ENCODE data around the gene RND2. TPM values are rescaled to one million over a fixed set of nuclear protein-coding genes. Genes with fewer than 3 reads are reported as not detected.

The RND2 gene
- total RNA-seq, 2 donors from 2014 or later = 36.1 to 55.5 TPM

- H3K4me3 Mint-ChIP-seq = no peak overlapping the region
- peaks cover 28% of the 10 kb centered on the region for H3K4me1 Mint-ChIP-seq
- peaks cover 21% of the 10 kb centered on the region for H3K36me3 Mint-ChIP-seq (ENCODE audit: low read depth)
- Histone ChIP-seq H3K9me3 (ENCODE audit: control insufficient read depth, low read length) (no peaks in the 10 kb centered on the region), H3K36me3 (ENCODE audit: control insufficient read depth, insufficient read depth, low read length) (no peaks in the 10 kb centered on the region), H3K27me3 (ENCODE audit: control insufficient read depth, insufficient read depth, low read length, poor library complexity, severe bottlenecking) (no peaks in the 10 kb centered on the region), H3K4me1 (ENCODE audit: control insufficient read depth, insufficient read depth, low read length) (peaks cover 5% of the 10 kb centered on the region), H3K4me3 (ENCODE audit: low read length) (no peak overlapping the region), H3K9ac (ENCODE audit: extremely low read depth, low read length, poor library complexity, severe bottlenecking) (no peak overlapping the region), H3K27ac (ENCODE audit: low read depth, low read length) (no peak overlapping the region)
- no peak for TF ChIP-seq CTCF (conservative IDR thresholded peaks at IDR 0.05)
- no peaks in the 10 kb centered on the region for H3K9me3 Mint-ChIP-seq
- no peaks in the 10 kb centered on the region for H3K27me3 Mint-ChIP-seq (ENCODE audit: insufficient read depth)
- DNase-seq = peak; percentile 80
- no peak overlapping the region for H3K27ac Mint-ChIP-seq
- WGBS, 2 experiments (ENCODE audit: insufficient coverage in 1 of 2, insufficient read length in 1 of 2) = 79 to 87% methylated on average over 4 to 7 of the region's 9 CpGs
Observed at GRCh38 chr17:43027091-43028032, 2.3 kb downstream of the RND2 start.

DNA sequence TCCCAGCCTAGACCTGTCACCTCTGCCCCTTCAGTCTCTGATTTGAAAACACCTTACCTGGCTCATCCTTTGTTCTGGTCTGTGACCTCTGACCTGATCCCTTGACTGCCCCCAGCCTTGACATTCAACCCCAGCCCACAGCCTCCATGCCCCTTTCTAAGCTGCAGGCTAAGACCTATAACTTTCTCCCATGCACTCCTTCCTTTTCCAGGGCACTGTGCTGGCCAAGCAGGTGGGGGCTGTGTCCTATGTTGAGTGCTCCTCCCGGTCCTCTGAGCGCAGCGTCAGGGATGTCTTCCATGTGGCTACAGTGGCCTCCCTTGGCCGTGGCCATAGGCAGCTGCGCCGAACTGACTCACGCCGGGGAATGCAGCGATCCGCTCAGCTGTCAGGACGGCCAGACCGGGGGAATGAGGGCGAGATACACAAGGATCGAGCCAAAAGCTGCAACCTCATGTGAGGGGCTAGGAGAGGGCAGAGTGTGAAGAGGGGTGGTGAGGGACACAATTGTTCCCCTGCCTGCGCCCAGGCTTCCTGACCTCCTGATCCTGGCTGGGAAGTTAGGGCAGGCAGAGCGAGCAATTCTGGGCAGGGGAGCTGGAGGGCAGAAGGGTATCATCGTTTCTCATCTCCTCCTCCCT, 3.3 kb downstream of the RND2 start:
- H3K4me1 Mint-ChIP-seq = peaks cover 30% of the 10 kb centered on the region
- no peak overlapping the region for H3K9ac ChIP-seq (ENCODE audit: extremely low read depth, low read length, poor library complexity, severe bottlenecking)
- H3K9me3 Mint-ChIP-seq = no peaks in the 10 kb centered on the region
- H3K27me3 Mint-ChIP-seq (ENCODE audit: insufficient read depth) = no peaks in the 10 kb centered on the region
- no peaks in the 10 kb centered on the region for H3K9me3 ChIP-seq (ENCODE audit: control insufficient read depth, low read length)
- no peaks in the 10 kb centered on the region for H3K27me3 ChIP-seq (ENCODE audit: control insufficient read depth, insufficient read depth, low read length, poor library complexity, severe bottlenecking)
- H3K36me3 Mint-ChIP-seq (ENCODE audit: low read depth) = peaks cover 21% of the 10 kb centered on the region
- no peak for TF ChIP-seq CTCF (conservative IDR thresholded peaks at IDR 0.05)
- no peak overlapping the region for H3K27ac ChIP-seq (ENCODE audit: low read depth, low read length)
- no peaks in the 10 kb centered on the region for H3K36me3 ChIP-seq (ENCODE audit: control insufficient read depth, insufficient read depth, low read length)
- no peak overlapping the region for H3K4me3 ChIP-seq (ENCODE audit: low read length)
- WGBS, 2 experiments (ENCODE audit: insufficient coverage in 1 of 2, insufficient read length in 1 of 2) = 92 to 97% methylated on average over 10 to 16 of the region's 17 CpGs
- H3K4me3 Mint-ChIP-seq = no peak overlapping the region
- no peak overlapping the region for H3K27ac Mint-ChIP-seq
- peaks cover 5% of the 10 kb centered on the region for H3K4me1 ChIP-seq (ENCODE audit: control insufficient read depth, insufficient read depth, low read length)
- no peak for DNase-seq

GRCh38 chr17:43030137-43030767, 5.2 kb downstream of the RND2 start:
- Histone ChIP-seq H3K9me3 (ENCODE audit: control insufficient read depth, low read length) (no peaks in the 10 kb centered on the region), H3K4me3 (ENCODE audit: low read length) (no peak overlapping the region), H3K27ac (ENCODE audit: low read depth, low read length) (peak overlapping the region; percentile 2), H3K4me1 (ENCODE audit: control insufficient read depth, insufficient read depth, low read length) (peaks cover 9% of the 10 kb centered on the region), H3K36me3 (ENCODE audit: control insufficient read depth, insufficient read depth, low read length) (no peaks in the 10 kb centered on the region), H3K9ac (ENCODE audit: extremely low read depth, low read length, poor library complexity, severe bottlenecking) (no peak overlapping the region), H3K27me3 (ENCODE audit: control insufficient read depth, insufficient read depth, low read length, poor library complexity, severe bottlenecking) (no peaks in the 10 kb centered on the region)
- H3K9me3 Mint-ChIP-seq = no peaks in the 10 kb centered on the region
- peaks cover 49% of the 10 kb centered on the region for H3K4me1 Mint-ChIP-seq
- TF ChIP-seq CTCF (conservative IDR thresholded peaks at IDR 0.05) = no peak
- no peaks in the 10 kb centered on the region for H3K27me3 Mint-ChIP-seq (ENCODE audit: insufficient read depth)
- no peak for DNase-seq
- H3K36me3 Mint-ChIP-seq (ENCODE audit: low read depth) = peaks cover 21% of the 10 kb centered on the region
- peak overlapping the region; percentile 2 for H3K27ac Mint-ChIP-seq
- WGBS, 2 experiments (ENCODE audit: insufficient coverage in 1 of 2, insufficient read length in 1 of 2) = 89 to 94% methylated on average over 6 of the region's 6 CpGs
- no peak overlapping the region for H3K4me3 Mint-ChIP-seq

Measured in endodermal cell (in vitro differentiated cells).